ENCODE data around the gene SALL4. TPM values are rescaled to one million over a fixed set of nuclear protein-coding genes. Genes with fewer than 3 reads are reported as not detected.

SALL4 gene
- polyA plus RNA-seq, 1 of the 3 experiments (the other 2 are of a cell fraction): 0.82 TPM

DNA sequence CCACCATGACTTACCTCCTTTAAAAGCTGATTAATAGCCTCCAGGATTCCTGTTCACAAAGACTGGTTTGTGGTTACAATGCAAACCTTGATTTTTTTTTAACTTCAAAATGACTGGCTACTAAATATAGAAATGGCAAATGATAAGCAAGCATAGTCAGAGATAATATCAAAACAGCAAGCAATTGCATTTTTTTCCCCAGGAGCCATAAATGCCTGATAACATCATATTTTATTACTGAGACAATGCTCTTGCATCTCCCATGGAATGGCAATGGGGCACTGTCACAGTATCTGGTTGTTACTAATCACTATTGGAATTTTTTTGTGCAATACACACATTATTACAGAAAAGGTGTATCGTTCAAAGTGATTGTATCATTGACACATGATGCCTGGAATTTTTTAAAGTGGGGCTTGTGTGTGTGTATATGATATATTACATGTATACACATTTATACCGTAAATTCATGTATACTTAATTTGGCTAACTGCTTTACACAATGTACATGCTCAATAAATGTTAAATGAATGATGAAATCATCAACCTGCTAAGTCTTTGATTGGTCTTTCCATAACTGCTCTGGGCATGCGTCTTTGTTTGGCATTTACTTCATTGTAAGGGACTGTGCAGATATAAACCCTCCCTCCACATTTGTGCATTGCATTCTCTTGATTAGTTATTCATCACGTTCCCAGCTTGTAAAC is 980 bp upstream of the SALL4 start:
- no peaks in the 10 kb centered on the region for H3K36me3 ChIP-seq (replicated peaks in 1 of 2; ENCODE audit: control insufficient read depth in 1 of 2, insufficient read depth in 2 of 2, low read length in 1 of 2)
- no peaks in the 10 kb centered on the region for H4K20me1 ChIP-seq (ENCODE audit: insufficient read depth)
- H3K9ac ChIP-seq: no peak overlapping the region
- H3K27me3 ChIP-seq (ENCODE audit: insufficient read depth): no peaks in the 10 kb centered on the region
- H3K27ac ChIP-seq (ENCODE audit: low read depth in 2 of 2, low read length in 1 of 2): no peak overlapping the region
- 67% methylated on average over 4 of the region's 4 CpGs for WGBS (ENCODE audit: low lambda C conversion rate)
- DNase-seq: peak; percentile 36
- H3K9me2 ChIP-seq: no peaks in the 10 kb centered on the region
- ChIA-PET CTCF (interaction anchor here (1.1 to 1.8 kb wide), 3 partner anchors 10 to 279 kb away, joined by 3 to 6 read pairs (median 5); no protein-coding TSS in a partner anchor), POLR2A (no interaction called here)
- no peak overlapping the region for H2AFZ ChIP-seq (ENCODE audit: low read depth)
- peaks cover 0 to 9% of the 10 kb centered on the region in 2 experiments; a peak in 2 of 4 replicates for H3K4me1 ChIP-seq (ENCODE audit: control insufficient read depth in 1 of 2, insufficient read depth in 2 of 2, low read depth in 1 of 2, low read length in 1 of 2)
- H3K4me3 ChIP-seq (ENCODE audit: low read depth in 2 of 2, low read length in 1 of 2): no peak overlapping the region
- no peaks in the 10 kb centered on the region for H3K9me3 ChIP-seq
- H3F3A ChIP-seq (replicated peaks; ENCODE audit: insufficient read depth): peaks cover 16% of the 10 kb centered on the region
- no peak overlapping the region for H3K4me2 ChIP-seq
- H3K79me2 ChIP-seq (ENCODE audit: insufficient read depth): no peaks in the 10 kb centered on the region
- TF ChIP-seq, protein P1, sequence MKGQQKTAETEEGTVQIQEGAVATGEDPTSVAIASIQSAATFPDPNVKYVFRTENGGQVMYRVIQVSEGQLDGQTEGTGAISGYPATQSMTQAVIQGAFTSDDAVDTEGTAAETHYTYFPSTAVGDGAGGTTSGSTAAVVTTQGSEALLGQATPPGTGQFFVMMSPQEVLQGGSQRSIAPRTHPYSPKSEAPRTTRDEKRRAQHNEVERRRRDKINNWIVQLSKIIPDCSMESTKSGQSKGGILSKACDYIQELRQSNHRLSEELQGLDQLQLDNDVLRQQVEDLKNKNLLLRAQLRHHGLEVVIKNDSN (IDR thresholded peaks at IDR 0.05; ENCODE audit: borderline replicate concordance, low read depth): no peak
- TF ChIP-seq, protein P2, sequence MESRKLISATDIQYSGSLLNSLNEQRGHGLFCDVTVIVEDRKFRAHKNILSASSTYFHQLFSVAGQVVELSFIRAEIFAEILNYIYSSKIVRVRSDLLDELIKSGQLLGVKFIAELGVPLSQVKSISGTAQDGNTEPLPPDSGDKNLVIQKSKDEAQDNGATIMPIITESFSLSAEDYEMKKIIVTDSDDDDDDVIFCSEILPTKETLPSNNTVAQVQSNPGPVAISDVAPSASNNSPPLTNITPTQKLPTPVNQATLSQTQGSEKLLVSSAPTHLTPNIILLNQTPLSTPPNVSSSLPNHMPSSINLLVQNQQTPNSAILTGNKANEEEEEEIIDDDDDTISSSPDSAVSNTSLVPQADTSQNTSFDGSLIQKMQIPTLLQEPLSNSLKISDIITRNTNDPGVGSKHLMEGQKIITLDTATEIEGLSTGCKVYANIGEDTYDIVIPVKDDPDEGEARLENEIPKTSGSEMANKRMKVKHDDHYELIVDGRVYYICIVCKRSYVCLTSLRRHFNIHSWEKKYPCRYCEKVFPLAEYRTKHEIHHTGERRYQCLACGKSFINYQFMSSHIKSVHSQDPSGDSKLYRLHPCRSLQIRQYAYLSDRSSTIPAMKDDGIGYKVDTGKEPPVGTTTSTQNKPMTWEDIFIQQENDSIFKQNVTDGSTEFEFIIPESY (IDR thresholded peaks at IDR 0.05; ENCODE audit: borderline replicate concordance, low read depth): no peak
- TF ChIP-seq FOXJ3 (CRISPR knock-in tag; IDR thresholded peaks at IDR 0.05): no peak
- peak; percentile 64; the same call in 1 of the 2 replicates for TF ChIP-seq TEAD4 (IDR thresholded peaks at IDR 0.05; ENCODE audit: borderline replicate concordance, insufficient read depth)
- TF ChIP-seq, protein P3, sequence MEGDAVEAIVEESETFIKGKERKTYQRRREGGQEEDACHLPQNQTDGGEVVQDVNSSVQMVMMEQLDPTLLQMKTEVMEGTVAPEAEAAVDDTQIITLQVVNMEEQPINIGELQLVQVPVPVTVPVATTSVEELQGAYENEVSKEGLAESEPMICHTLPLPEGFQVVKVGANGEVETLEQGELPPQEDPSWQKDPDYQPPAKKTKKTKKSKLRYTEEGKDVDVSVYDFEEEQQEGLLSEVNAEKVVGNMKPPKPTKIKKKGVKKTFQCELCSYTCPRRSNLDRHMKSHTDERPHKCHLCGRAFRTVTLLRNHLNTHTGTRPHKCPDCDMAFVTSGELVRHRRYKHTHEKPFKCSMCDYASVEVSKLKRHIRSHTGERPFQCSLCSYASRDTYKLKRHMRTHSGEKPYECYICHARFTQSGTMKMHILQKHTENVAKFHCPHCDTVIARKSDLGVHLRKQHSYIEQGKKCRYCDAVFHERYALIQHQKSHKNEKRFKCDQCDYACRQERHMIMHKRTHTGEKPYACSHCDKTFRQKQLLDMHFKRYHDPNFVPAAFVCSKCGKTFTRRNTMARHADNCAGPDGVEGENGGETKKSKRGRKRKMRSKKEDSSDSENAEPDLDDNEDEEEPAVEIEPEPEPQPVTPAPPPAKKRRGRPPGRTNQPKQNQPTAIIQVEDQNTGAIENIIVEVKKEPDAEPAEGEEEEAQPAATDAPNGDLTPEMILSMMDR (IDR thresholded peaks at IDR 0.05): no peak
- TF ChIP-seq RFX5 (IDR thresholded peaks at IDR 0.05; ENCODE audit: low read length): no peak
- TF ChIP-seq NFIC (IDR thresholded peaks at IDR 0.05; ENCODE audit: borderline replicate concordance): no peak
- TF ChIP-seq TCF12 (IDR thresholded peaks at IDR 0.05): peak; percentile 69
- peak; percentile 95 for TF ChIP-seq RCOR1 (IDR thresholded peaks at IDR 0.05; ENCODE audit: low read length)
- no peak for TF ChIP-seq SMC3 (IDR thresholded peaks at IDR 0.05; ENCODE audit: low read depth, low read length)
- peak; percentile 32 for TF ChIP-seq CHD2 (IDR thresholded peaks at IDR 0.05; ENCODE audit: low read length, partially characterized antibody)
- TF ChIP-seq, protein P4, sequence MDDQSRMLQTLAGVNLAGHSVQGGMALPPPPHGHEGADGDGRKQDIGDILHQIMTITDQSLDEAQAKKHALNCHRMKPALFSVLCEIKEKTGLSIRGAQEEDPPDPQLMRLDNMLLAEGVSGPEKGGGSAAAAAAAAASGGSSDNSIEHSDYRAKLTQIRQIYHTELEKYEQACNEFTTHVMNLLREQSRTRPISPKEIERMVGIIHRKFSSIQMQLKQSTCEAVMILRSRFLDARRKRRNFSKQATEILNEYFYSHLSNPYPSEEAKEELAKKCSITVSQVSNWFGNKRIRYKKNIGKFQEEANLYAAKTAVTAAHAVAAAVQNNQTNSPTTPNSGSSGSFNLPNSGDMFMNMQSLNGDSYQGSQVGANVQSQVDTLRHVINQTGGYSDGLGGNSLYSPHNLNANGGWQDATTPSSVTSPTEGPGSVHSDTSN (IDR thresholded peaks at IDR 0.05): peak; percentile 59
- TF ChIP-seq, protein P5, sequence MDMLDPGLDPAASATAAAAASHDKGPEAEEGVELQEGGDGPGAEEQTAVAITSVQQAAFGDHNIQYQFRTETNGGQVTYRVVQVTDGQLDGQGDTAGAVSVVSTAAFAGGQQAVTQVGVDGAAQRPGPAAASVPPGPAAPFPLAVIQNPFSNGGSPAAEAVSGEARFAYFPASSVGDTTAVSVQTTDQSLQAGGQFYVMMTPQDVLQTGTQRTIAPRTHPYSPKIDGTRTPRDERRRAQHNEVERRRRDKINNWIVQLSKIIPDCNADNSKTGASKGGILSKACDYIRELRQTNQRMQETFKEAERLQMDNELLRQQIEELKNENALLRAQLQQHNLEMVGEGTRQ (IDR thresholded peaks at IDR 0.05; ENCODE audit: borderline replicate concordance, low read depth, low read length): no peak
- no peak for TF ChIP-seq GABPA (IDR thresholded peaks at IDR 0.05; ENCODE audit: low read depth)
- TF ChIP-seq GATA2 (CRISPR knock-in tag; IDR thresholded peaks at IDR 0.05): peak; percentile 67
- no peak for TF ChIP-seq YY1 (IDR thresholded peaks at IDR 0.05; ENCODE audit: low read depth)
- peak; percentile 26; the same call in 1 of the 2 replicates for TF ChIP-seq FOSL2 (IDR thresholded peaks at IDR 0.05; ENCODE audit: borderline replicate concordance, low read depth)
- no peak for TF ChIP-seq ELF1 (IDR thresholded peaks at IDR 0.05)
- TF ChIP-seq, protein P6, sequence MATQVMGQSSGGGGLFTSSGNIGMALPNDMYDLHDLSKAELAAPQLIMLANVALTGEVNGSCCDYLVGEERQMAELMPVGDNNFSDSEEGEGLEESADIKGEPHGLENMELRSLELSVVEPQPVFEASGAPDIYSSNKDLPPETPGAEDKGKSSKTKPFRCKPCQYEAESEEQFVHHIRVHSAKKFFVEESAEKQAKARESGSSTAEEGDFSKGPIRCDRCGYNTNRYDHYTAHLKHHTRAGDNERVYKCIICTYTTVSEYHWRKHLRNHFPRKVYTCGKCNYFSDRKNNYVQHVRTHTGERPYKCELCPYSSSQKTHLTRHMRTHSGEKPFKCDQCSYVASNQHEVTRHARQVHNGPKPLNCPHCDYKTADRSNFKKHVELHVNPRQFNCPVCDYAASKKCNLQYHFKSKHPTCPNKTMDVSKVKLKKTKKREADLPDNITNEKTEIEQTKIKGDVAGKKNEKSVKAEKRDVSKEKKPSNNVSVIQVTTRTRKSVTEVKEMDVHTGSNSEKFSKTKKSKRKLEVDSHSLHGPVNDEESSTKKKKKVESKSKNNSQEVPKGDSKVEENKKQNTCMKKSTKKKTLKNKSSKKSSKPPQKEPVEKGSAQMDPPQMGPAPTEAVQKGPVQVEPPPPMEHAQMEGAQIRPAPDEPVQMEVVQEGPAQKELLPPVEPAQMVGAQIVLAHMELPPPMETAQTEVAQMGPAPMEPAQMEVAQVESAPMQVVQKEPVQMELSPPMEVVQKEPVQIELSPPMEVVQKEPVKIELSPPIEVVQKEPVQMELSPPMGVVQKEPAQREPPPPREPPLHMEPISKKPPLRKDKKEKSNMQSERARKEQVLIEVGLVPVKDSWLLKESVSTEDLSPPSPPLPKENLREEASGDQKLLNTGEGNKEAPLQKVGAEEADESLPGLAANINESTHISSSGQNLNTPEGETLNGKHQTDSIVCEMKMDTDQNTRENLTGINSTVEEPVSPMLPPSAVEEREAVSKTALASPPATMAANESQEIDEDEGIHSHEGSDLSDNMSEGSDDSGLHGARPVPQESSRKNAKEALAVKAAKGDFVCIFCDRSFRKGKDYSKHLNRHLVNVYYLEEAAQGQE (IDR thresholded peaks at IDR 0.05; ENCODE audit: low read depth, low read length): no peak
- TF ChIP-seq FOXM1 (IDR thresholded peaks at IDR 0.05; ENCODE audit: low read depth): no peak
- no peak for TF ChIP-seq MXI1 (IDR thresholded peaks at IDR 0.05; ENCODE audit: low read depth, low read length)
- TF ChIP-seq RAD21 (IDR thresholded peaks at IDR 0.05; ENCODE audit: low read length): no peak; the same call in 1 of the 2 replicates
- TF ChIP-seq EZH2phosphoT487 (IDR thresholded peaks at IDR 0.05; ENCODE audit: borderline replicate concordance, low read depth): no peak
